ENCODE measurements around the gene ASPHD2.

Gene ASPHD2

DNA sequence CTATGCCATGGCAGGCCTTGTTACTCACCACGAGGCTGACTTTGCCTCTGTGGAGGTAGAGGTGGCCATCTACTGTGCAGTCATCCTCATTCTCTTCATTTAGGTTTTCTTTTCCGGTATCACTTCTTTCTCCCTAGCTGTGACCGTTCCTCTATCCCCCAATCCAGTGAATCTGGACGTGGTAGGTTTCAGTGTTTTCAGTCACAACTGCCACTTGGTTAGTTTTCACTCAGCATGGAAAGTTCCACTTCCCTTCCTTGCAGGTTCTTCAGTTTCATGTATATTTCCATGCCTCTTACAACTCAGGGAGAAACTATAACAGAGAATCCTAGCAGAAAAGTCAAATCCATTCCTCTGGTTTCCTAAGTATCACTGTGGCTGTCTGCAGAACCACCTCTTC lies 52.6 kb downstream of the ASPHD2 start:
- H3K4me3 ChIP-seq (ENCODE audit: low read length) = peak overlapping the region; percentile 85
- TF ChIP-seq, protein P1, sequence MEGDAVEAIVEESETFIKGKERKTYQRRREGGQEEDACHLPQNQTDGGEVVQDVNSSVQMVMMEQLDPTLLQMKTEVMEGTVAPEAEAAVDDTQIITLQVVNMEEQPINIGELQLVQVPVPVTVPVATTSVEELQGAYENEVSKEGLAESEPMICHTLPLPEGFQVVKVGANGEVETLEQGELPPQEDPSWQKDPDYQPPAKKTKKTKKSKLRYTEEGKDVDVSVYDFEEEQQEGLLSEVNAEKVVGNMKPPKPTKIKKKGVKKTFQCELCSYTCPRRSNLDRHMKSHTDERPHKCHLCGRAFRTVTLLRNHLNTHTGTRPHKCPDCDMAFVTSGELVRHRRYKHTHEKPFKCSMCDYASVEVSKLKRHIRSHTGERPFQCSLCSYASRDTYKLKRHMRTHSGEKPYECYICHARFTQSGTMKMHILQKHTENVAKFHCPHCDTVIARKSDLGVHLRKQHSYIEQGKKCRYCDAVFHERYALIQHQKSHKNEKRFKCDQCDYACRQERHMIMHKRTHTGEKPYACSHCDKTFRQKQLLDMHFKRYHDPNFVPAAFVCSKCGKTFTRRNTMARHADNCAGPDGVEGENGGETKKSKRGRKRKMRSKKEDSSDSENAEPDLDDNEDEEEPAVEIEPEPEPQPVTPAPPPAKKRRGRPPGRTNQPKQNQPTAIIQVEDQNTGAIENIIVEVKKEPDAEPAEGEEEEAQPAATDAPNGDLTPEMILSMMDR (conservative IDR thresholded peaks at IDR 0.05; ENCODE audit: low read depth, low read length) = no peak
- no peak for DNase-seq (ENCODE audit: low read depth)

DNA sequence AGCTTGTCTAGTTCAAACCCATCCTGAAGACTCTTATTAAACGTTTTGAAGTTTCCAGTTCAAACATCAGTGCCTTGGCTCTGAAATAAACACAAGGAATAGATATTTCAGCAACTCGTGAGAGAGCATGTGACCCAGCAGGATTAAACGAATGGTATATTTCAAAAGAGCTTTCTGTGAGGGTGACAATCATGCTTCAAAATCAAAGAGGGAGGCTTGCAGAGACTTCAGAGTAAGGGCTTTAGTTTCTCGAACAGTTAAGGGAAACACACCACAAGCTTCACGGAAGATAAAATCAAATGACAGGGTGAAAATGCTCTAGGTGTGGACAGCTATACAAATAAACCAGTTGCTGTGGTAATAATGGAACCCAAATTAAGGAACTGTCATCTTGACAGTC lies 53.1 kb downstream of the ASPHD2 start:
- TF ChIP-seq, protein P1 (conservative IDR thresholded peaks at IDR 0.05; ENCODE audit: low read depth, low read length) = no peak
- no peak for DNase-seq (ENCODE audit: low read depth)
- H3K4me3 ChIP-seq (ENCODE audit: low read length) = peak overlapping the region; percentile 85

DNA sequence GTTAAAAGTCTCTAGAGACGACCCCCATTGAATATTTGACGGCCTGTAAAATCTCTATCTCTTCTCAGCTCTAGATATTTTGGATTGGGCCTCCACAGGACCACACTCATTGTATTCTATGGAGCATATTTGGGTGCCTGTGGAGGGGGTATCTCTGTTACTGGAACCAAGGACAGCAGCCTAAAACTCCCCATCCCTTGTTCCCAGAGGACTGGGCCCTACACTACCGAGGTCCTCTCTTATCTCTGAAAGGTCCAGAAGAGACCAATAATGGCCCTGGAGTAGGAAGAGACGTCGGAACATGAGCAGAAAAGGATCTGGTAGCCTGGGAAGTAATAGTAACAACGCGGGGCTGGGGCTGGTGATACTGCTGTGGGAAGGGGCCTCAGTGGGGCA lies 54.0 kb downstream of the ASPHD2 start:
- no peak for DNase-seq (ENCODE audit: low read depth)
- H3K4me3 ChIP-seq (ENCODE audit: low read length) = peak overlapping the region; percentile 85
- TF ChIP-seq, protein P1 (conservative IDR thresholded peaks at IDR 0.05; ENCODE audit: low read depth, low read length) = no peak

DNA sequence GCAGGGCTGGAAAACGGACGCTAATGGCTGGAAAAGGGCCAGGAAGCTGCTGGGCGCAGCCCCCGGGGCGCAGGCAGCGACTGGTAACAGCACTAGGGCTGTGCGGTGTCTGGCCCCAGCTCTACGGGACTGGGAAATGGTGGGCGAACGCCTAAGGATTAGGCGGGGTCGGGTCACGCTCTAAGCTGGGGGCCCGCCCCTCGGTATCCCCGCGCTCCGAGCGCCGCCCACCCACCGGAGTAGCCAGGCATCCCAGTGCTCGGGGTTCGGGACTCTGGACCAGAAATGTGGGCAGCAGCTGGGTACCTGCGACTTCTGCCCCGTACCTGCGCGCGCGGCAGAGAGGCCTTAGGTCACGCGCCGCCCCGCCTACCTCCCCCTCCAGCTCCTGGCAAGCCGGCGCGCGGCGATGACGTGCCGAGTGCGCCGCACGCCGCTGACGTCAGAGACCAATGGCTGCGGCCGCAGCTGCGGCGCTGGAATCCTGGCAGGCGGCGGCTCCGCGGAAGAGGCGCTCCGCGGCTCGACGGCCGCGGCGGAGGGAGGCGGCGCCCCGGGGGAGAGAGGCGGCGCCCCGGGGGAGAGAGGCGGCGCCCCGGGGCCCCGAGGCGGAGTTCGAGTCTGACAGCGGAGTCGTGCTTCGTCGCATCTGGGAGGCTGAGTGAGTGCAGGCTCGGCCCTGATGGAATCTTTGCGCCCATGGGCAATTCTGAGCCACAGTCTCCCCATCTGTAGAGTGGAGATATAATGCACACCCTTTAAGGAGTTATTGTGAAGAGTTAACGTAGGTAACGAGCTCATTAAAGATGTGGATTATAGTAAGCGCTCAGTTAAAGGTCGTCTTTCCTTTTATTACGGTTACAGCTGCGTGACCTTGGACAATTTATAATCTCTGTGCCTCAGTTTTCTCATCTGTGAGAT lies 54.6 kb downstream of the ASPHD2 start, which contains the start of the genes HPS4 and SRRD:
Gene HPS4 (minus strand): TSS at position 345 of the 921 bp plus-strand sequence. CDS start 2,021 bp downstream, outside the sequence.
Gene SRRD (plus strand): TSS at position 439 of the 921 bp plus-strand sequence. CDS start 14 bp downstream, at position 453.
- DNase-seq (ENCODE audit: low read depth) = peak; percentile 69
- TF ChIP-seq, protein P1 (conservative IDR thresholded peaks at IDR 0.05; ENCODE audit: low read depth, low read length) = no peak
- H3K4me3 ChIP-seq (ENCODE audit: low read length) = peak within 1 kb of the TSS; percentile 85

DNA sequence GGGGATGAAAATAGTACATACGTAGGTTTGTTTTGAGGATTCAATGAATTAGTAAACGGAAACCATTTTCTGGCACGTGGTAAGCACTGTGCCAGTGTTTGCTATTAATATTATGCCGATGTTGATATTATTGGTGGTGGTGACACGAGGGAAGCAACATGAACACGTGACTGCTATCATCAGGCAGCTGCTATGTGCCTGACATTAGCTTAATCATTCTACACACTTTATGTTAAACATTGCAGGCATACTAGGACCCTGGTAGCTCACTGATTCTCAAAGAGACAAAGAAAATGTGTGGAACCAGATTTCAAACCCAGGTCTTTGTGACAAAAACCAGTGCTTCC lies 55.3 kb downstream of the ASPHD2 start:
- TF ChIP-seq, protein P1 (conservative IDR thresholded peaks at IDR 0.05; ENCODE audit: low read depth, low read length) = no peak
- peak overlapping the region; percentile 85 for H3K4me3 ChIP-seq (ENCODE audit: low read length)
- no peak for DNase-seq (ENCODE audit: low read depth)

DNA sequence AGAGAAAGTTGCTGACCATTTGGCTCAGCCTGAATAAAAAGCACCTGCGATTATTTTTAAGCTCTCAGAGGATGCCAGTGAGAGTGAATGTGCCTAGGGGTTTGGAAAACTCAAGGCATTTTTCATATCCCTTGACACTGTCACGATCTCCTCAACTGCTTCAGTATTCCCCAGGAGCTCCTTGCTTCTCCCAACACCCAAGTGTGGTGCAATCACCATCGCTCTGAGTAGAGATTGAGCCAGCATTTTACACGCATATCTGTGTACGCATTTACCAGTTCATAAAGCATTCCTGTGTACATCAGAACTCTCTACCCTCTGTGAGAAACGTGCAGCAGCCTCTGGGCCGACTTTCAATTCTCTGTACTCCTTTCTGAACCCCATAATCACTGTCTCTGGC lies 56.0 kb downstream of the ASPHD2 start:
- TF ChIP-seq, protein P1 (conservative IDR thresholded peaks at IDR 0.05; ENCODE audit: low read depth, low read length) = no peak
- H3K4me3 ChIP-seq (ENCODE audit: low read length) = peak overlapping the region; percentile 85
- DNase-seq (ENCODE audit: low read depth) = no peak
